WTC11 (cell line): ENCODE measurements around the gene SRC. TPM values are rescaled to one million over a fixed set of nuclear protein-coding genes. Genes with fewer than 3 reads are reported as not detected.

Source experiments
- ATAC-seq: fragments of 200-7000 bp; cut with Tn5 transposase; 2 replicates; pipeline ENCODE4 v1.10.0; 2021; ENCODE audit warnings: mild to moderate bottlenecking, moderate library complexity
- CTCF ChIA-PET: fragments of 300-600 bp; sonication (Branson Sonifier 250); formaldehyde crosslinking; loops from one replicate; lab custom pipeline; 2021; ENCODE audit warnings: antibody characterized with exemption; lab: Charles Lee
- POLR2A ChIA-PET: fragments of 350-600 bp; sonication (Branson Sonifier 250); formaldehyde crosslinking; loops from one replicate; lab custom pipeline; 2021; ENCODE audit warnings: antibody characterized with exemption; lab: Charles Lee
- DNase-seq: peaks from one replicate; pipeline ENCODE4 v3.0.0; 2021; ENCODE audit warnings: low spot score
- H3K27ac Mint-ChIP-seq: 2 replicates; pipeline ENCODE4 v1.8.0; 2021; ENCODE audit warnings: mixed read lengths
- H3K27me3 Mint-ChIP-seq: 2 replicates; pipeline ENCODE4 v1.8.0; 2021; ENCODE audit warnings: low read depth, mild to moderate bottlenecking, moderate library complexity, mixed read lengths
- H3K36me3 Mint-ChIP-seq: 2 replicates; pipeline ENCODE4 v1.8.0; 2021; ENCODE audit warnings: mixed read lengths
- H3K4me1 Mint-ChIP-seq: 2 replicates; pipeline ENCODE4 v1.8.0; 2022; ENCODE audit warnings: mixed read lengths
- H3K4me3 Mint-ChIP-seq: 2 replicates; pipeline ENCODE4 v1.8.0; 2021; ENCODE audit warnings: mild to moderate bottlenecking, moderate library complexity, mixed read lengths
- H3K9me3 Mint-ChIP-seq: 2 replicates; pipeline ENCODE4 v1.8.0; 2021; ENCODE audit warnings: mixed read lengths
- AR ChIP-seq: fragments of 250-450 bp; sonication (Bioruptor Pico); IDR thresholded peaks from 2 replicates; pipeline ENCODE4 v1.9.0; 2021; ENCODE audit warnings: mild to moderate bottlenecking
- ATF1 ChIP-seq: sonication (generic); formaldehyde crosslinking; IDR thresholded peaks from 2 replicates; pipeline ENCODE4 v1.8.1; 2023; ENCODE audit warnings: mild to moderate bottlenecking, moderate library complexity, missing genetic modification reagents
- ATF2 ChIP-seq: sonication (generic); formaldehyde crosslinking; IDR thresholded peaks from 2 replicates; pipeline ENCODE4 v1.8.1; 2022; ENCODE audit warnings: low read depth, missing genetic modification reagents, borderline replicate concordance
- E2F1 ChIP-seq: sonication (generic); formaldehyde crosslinking; IDR thresholded peaks from 2 replicates; pipeline ENCODE4 v1.8.0; 2022; ENCODE audit warnings: mild to moderate bottlenecking, missing genetic modification reagents
- E2F4 ChIP-seq: sonication (generic); formaldehyde crosslinking; IDR thresholded peaks from 2 replicates; pipeline ENCODE4 v1.8.1; 2022; ENCODE audit warnings: low read depth, mild to moderate bottlenecking, moderate library complexity, missing genetic modification reagents, borderline replicate concordance
- ELF4 ChIP-seq: sonication (generic); formaldehyde crosslinking; IDR thresholded peaks from 2 replicates; pipeline ENCODE4 v1.8.1; 2022; ENCODE audit warnings: low read depth, mild to moderate bottlenecking, moderate library complexity, missing genetic modification reagents
- FOXJ3 ChIP-seq: sonication (generic); formaldehyde crosslinking; IDR thresholded peaks from 2 replicates; pipeline ENCODE4 v1.9.0; 2021; ENCODE audit warnings: missing genetic modification reagents, mild to moderate bottlenecking, borderline replicate concordance
- KAT7 ChIP-seq: sonication (generic); formaldehyde crosslinking; IDR thresholded peaks from 2 replicates; pipeline ENCODE4 v1.8.1; 2023; ENCODE audit warnings: missing genetic modification reagents, mild to moderate bottlenecking, borderline replicate concordance
- PRRX2 ChIP-seq: fragments of 250-450 bp; sonication (Bioruptor Pico); IDR thresholded peaks from 2 replicates; pipeline ENCODE4 v1.8.0; 2021; ENCODE audit warnings: mild to moderate bottlenecking
- RORB ChIP-seq: fragments of 250-450 bp; sonication (Bioruptor Pico); IDR thresholded peaks from 2 replicates; pipeline ENCODE4 v1.9.0; 2021; ENCODE audit warnings: mild to moderate bottlenecking
- SP1 ChIP-seq: sonication (generic); formaldehyde crosslinking; conservative IDR thresholded peaks from 2 replicates; pipeline ENCODE4 v1.8.1; 2022; ENCODE audit warnings: missing genetic modification reagents
- TEAD1 ChIP-seq: sonication (generic); formaldehyde crosslinking; IDR thresholded peaks from 2 replicates; pipeline ENCODE4 v1.8.0; 2022; ENCODE audit warnings: mild to moderate bottlenecking, missing genetic modification reagents
- TEAD4 ChIP-seq: sonication (generic); formaldehyde crosslinking; IDR thresholded peaks from 2 replicates; pipeline ENCODE4 v1.8.0; 2022; ENCODE audit warnings: mild to moderate bottlenecking, missing genetic modification reagents
- TP53 ChIP-seq: sonication (generic); formaldehyde crosslinking; IDR thresholded peaks from 2 replicates; pipeline ENCODE4 v1.8.1; 2023; ENCODE audit warnings: mild to moderate bottlenecking, missing genetic modification reagents
- ZBTB43 ChIP-seq: sonication (generic); formaldehyde crosslinking; IDR thresholded peaks from 2 replicates; pipeline ENCODE4 v1.8.1; 2023; ENCODE audit warnings: mild to moderate bottlenecking, missing genetic modification reagents
- ZNF396 ChIP-seq: fragments of 250-450 bp; sonication (Bioruptor Pico); IDR thresholded peaks from 2 replicates; pipeline ENCODE4 v1.8.0; 2021; ENCODE audit warnings: mild to moderate bottlenecking, moderate library complexity, borderline replicate concordance
- ZNF532 ChIP-seq: fragments of 250-450 bp; sonication (Bioruptor Pico); IDR thresholded peaks from 2 replicates; pipeline ENCODE4 v1.9.0; 2021; ENCODE audit warnings: mild to moderate bottlenecking, borderline replicate concordance
- total RNA-seq: library from RNA; stranded (reverse); gene quantifications from 3 replicates; pipeline ENCODE4 v1.2.3, GENCODE V29; 2021
- TF ChIP-seq, protein P1 (sequence below): fragments of 200-600 bp; IDR thresholded peaks from 2 replicates; pipeline ENCODE4 v1.8.0; 2022; ENCODE audit warnings: antibody characterized with exemption

SRC gene
- total RNA-seq, 1 experiment from 2014 or later = 33.3 TPM

GRCh38 chr20:37299718-37300528, 46.0 kb upstream of the SRC start:
- ChIA-PET CTCF (no interaction called here), POLR2A (no interaction called here)
- no peak for TF ChIP-seq ZNF532 (CRISPR knock-in tag)
- no peak for TF ChIP-seq ELF4 (CRISPR knock-in tag)
- no peak for TF ChIP-seq KAT7 (CRISPR knock-in tag)
- no peak for TF ChIP-seq ATF1 (CRISPR knock-in tag)
- no peak for TF ChIP-seq SP1 (CRISPR knock-in tag)
- TF ChIP-seq ATF2 (CRISPR knock-in tag) = no peak
- TF ChIP-seq RORB (CRISPR knock-in tag) = no peak
- no peak for TF ChIP-seq TEAD1
- no peak for TF ChIP-seq E2F1 (CRISPR knock-in tag)
- TF ChIP-seq E2F4 (CRISPR knock-in tag) = no peak
- TF ChIP-seq FOXJ3 (CRISPR knock-in tag) = no peak
- TF ChIP-seq TP53 (CRISPR knock-in tag) = no peak
- no peak for TF ChIP-seq AR (CRISPR knock-in tag)
- TF ChIP-seq TEAD4 (CRISPR knock-in tag) = no peak
- TF ChIP-seq ZBTB43 (CRISPR knock-in tag) = no peak
- no peak for TF ChIP-seq PRRX2 (CRISPR knock-in tag)
- TF ChIP-seq, protein P1, sequence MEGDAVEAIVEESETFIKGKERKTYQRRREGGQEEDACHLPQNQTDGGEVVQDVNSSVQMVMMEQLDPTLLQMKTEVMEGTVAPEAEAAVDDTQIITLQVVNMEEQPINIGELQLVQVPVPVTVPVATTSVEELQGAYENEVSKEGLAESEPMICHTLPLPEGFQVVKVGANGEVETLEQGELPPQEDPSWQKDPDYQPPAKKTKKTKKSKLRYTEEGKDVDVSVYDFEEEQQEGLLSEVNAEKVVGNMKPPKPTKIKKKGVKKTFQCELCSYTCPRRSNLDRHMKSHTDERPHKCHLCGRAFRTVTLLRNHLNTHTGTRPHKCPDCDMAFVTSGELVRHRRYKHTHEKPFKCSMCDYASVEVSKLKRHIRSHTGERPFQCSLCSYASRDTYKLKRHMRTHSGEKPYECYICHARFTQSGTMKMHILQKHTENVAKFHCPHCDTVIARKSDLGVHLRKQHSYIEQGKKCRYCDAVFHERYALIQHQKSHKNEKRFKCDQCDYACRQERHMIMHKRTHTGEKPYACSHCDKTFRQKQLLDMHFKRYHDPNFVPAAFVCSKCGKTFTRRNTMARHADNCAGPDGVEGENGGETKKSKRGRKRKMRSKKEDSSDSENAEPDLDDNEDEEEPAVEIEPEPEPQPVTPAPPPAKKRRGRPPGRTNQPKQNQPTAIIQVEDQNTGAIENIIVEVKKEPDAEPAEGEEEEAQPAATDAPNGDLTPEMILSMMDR = no peak
- no peak for TF ChIP-seq ZNF396 (CRISPR knock-in tag)

More at GRCh38 chr20:37299718-37300528, 46.0 kb upstream of the SRC start:
- no peaks in the 10 kb centered on the region for H3K9me3 Mint-ChIP-seq
- H3K4me3 Mint-ChIP-seq = no peak overlapping the region
- DNase-seq (no peak), ATAC-seq (no peak)
- no peak overlapping the region for H3K27ac Mint-ChIP-seq
- H3K36me3 Mint-ChIP-seq = peaks cover 27% of the 10 kb centered on the region
- no peaks in the 10 kb centered on the region for H3K27me3 Mint-ChIP-seq
- H3K4me1 Mint-ChIP-seq = peaks cover 12% of the 10 kb centered on the region
